VCaP (cell line): ENCODE measurements around the gene RPS15A.

ENCODE experiments used
- H3K27ac ChIP-seq: fragments of 450-650 bp; 2 replicates; pipeline ENCODE4 v1.5.1; 2017
- TF ChIP-seq, protein P1 (sequence below): fragments of 450-650 bp; conservative IDR thresholded peaks from 2 replicates; pipeline ENCODE4 v1.5.1; 2017; ENCODE audit warnings: mild to moderate bottlenecking, moderate library complexity

RPS15A gene

DNA sequence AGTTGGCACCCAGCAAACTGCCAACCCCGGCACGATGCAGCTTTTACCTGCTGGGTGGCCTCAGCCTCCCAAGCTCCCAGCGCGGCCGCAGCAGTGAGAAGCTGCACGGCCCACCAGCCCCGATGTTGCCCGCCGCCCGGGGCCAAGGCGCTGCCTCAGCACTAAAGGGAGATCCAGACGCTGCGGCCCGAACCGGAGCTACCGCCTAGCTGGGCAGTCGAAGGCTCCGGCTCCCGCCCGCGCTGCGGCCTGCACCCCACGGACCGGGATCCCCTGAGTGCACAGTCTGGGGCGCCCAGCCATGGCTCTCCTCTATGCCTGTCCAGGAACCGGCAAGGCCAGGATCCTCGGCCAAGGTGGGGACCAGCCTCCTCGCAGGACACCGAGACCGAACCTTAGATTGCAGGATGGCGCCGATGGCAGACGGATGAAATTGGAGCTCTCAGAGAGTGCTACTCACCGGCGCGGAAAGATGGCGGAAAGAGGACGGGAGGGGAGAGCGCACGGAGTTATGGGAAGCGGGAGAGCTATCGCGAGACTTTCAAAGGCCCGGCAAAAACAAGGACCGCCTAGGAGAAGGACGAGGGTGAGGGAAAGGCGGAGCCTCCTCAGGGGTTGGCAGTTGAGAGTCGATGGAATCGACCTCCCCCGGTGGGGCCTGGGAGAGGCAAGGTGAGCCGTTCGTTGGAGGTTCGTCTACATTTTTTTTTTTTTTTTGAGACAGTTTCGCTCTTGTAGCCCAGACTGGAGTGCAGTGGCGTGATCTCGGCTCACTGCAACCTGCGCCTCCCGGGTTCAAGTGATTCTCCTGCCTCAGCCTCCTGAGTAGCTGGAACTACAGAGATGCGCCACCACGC is at the start of gene RPS15A:
Gene RPS15A (minus strand): TSS at position 485 of the 857 bp plus-strand sequence. CDS start 1,221 bp downstream, outside the sequence.
- H3K27ac ChIP-seq, result peak within 1 kb of the TSS; percentile 81
- TF ChIP-seq, protein P1, sequence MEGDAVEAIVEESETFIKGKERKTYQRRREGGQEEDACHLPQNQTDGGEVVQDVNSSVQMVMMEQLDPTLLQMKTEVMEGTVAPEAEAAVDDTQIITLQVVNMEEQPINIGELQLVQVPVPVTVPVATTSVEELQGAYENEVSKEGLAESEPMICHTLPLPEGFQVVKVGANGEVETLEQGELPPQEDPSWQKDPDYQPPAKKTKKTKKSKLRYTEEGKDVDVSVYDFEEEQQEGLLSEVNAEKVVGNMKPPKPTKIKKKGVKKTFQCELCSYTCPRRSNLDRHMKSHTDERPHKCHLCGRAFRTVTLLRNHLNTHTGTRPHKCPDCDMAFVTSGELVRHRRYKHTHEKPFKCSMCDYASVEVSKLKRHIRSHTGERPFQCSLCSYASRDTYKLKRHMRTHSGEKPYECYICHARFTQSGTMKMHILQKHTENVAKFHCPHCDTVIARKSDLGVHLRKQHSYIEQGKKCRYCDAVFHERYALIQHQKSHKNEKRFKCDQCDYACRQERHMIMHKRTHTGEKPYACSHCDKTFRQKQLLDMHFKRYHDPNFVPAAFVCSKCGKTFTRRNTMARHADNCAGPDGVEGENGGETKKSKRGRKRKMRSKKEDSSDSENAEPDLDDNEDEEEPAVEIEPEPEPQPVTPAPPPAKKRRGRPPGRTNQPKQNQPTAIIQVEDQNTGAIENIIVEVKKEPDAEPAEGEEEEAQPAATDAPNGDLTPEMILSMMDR, result no peak

DNA sequence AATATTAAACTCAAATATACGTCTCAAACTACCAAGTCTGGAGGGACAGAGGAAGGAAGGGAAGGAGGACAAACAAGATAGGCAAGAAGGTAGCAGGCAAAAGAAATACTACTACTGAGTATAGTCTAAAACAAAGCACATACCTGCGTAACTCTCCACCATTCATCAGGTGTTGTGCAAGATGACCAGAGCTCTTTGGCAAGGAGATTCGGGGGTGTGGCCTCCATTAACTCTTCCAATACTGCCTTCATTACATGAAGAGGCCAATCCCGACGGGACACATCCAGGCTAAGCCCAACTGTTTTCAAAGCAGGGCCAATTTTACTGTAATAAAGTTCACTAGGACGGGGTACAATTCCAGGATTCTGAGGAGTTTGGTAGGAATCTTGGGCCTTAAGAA is 49.4 kb upstream of the RPS15A start:
- TF ChIP-seq, protein P1, result no peak
- H3K27ac ChIP-seq, result peak overlapping the region; percentile 1; the same call in 1 of the 2 replicates

DNA sequence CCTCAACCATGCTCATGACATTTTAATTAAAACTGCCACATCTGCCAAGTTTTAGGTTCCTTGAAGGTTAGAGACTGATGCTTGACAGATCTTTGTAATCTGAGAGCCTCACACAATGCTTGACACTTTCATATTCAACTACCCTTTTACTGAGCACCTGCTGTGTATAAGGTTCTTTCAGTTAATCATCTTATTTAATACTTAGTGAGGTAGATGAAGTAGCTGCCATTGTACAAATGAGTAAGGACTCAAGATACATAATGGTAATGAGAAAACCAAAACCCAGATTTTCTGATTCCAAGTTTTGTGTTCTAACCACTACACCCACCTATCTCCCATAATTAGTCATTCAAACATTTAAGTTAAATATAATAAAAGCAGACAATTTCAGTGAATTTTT is 46.6 kb upstream of the RPS15A start:
- H3K27ac ChIP-seq, result no peak overlapping the region
- TF ChIP-seq, protein P1, result no peak

DNA sequence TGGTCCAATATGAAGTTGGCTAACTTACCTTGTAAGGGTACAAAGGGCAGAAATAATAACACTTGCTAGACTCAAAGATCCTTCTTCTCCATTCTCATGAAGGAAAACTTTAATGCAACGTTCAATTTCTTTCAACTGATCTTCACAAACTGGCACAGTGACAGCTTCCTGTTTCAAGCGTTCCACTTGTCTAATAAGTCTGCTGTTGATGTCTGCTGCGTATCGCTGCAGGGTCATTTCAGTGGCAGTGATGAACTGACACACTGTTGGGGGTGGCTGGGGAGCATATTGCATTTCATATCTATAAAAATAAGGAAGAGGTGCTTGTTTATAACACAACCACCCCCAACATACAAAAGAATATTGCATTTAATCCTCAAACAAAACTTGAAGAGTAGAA is 44.7 kb upstream of the RPS15A start:
- TF ChIP-seq, protein P1, result no peak

DNA sequence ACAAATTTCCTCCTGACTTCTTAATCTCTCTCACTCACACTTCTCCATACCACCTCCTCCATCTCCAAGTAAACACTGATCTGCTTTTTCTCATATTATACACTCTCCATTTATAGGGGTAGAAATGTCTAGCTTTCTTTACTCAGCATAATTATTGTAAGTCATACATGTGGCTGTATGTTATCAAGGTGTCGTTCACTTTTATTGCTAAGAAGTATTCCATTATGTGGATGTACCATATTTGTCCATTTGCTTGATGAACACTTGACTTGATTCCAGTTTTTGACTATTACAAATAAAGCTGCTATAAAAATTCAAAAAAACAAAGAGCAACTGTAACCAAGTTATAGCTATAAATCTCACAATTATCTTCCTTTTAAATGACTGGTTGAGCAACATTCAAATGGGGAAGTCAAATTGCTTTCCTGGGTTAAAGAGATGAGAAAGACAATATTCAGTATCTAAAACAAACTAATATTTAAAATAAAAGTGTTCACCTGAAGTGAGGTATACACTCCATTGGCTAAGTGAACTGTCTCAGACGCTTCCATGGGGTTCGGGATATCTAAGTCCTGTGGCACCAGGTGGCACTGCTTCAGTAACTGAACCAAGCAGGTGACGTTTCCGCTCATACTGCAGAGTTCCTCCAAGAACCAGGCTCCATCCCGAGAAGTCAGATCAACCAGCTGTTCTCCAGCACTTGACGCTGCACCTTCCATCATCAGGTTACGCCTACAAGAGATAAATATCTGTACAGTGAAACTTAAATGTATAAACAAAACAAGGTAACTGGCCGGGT is 43.8 kb upstream of the RPS15A start:
- TF ChIP-seq, protein P1, result peak; percentile 30
- H3K27ac ChIP-seq, result no peak overlapping the region; the same call in 1 of the 2 replicates

More for the DNA sequence above, 44.7 kb upstream of the RPS15A start:
- H3K27ac ChIP-seq, result no peak overlapping the region; the same call in 1 of the 2 replicates

DNA sequence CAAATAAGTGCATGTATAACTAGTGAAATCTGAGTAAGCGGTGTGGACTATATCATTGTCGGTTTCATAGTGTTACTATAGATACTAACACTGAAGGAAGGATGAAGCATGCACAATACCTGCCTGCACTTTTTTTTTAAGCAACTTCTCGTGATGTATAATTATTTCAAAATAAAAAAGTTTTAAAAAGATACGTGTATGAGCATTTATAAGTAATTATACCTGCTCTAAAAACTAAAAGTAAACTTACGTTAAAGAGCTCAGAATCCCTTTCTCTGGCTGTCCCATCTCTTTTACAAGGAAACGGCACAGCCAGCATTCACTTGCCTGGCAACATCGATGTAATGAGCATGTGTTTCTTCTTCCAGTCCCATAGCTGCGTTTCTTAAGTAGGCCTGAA is 42.5 kb upstream of the RPS15A start:
- H3K27ac ChIP-seq, result no peak overlapping the region
- TF ChIP-seq, protein P1, result no peak

DNA sequence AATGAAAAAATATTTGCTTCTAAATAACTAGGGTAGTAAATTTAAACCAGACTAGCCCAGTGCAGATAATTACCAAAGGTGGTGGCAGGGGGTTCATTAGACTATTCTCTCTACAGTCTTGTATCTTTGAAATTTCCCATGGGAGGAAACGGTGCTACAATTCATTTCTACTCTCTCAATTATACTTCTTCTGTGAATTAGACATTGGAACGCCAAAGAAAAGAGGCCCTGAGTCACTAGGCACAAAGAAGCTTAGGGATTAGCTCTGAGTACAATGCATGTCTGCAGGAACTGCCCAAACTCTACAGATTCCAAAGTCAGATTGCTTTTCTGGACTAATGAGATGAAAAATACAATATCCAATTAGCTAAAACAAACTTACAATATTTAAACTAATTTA is 41.9 kb upstream of the RPS15A start:
- TF ChIP-seq, protein P1, result no peak
- no peak overlapping the region for H3K27ac ChIP-seq
